Subcutaneous adipose tissue (tissue), 4 donors: ENCODE measurements around the gene EXOC6B. TPM values are rescaled to one million over a fixed set of nuclear protein-coding genes. Genes with fewer than 3 reads are reported as not detected.

ENCODE experiments used
- CTCF ChIP-seq: fragments of 450-650 bp; IDR thresholded peaks from one replicate; pipeline ENCODE4 v1.5.1; 2016; ENCODE audit warnings: low read depth, mild to moderate bottlenecking, control low read depth, antibody characterized with exemption, moderate library complexity
- total RNA-seq, 4 donors: library from RNA; depleted of rRNA; stranded (reverse); fragments of >200 nt; gene quantifications; one replicate each; pipeline ENCODE4 v1.1.0, GENCODE V29; 2016

EXOC6B gene
- total RNA-seq, 4 donors from 2014 or later = 33.9 to 40.5 (median 38.9) TPM

GRCh38 chr2:72821118-72821517 lies 4.7 kb downstream of the EXOC6B start:
- TF ChIP-seq CTCF = no peak

GRCh38 chr2:72819501-72819900 lies 6.3 kb downstream of the EXOC6B start:
- TF ChIP-seq CTCF = no peak

- TF ChIP-seq CTCF = no peak
Observed at GRCh38 chr2:72815655-72816278, 10.1 kb downstream of the EXOC6B start.

- TF ChIP-seq CTCF = no peak
Observed at GRCh38 chr2:72813841-72814240, 12.0 kb downstream of the EXOC6B start.

GRCh38 chr2:72810165-72810564 lies 15.7 kb downstream of the EXOC6B start:
- no peak for TF ChIP-seq CTCF

GRCh38 chr2:72809095-72809494 lies 16.7 kb downstream of the EXOC6B start:
- no peak for TF ChIP-seq CTCF

- no peak for TF ChIP-seq CTCF
Observed at GRCh38 chr2:72806280-72806945, 19.4 kb downstream of the EXOC6B start.
